SK-N-MC (cell line): ENCODE measurements around the gene PDE9A.

Source experiments
- DNase-seq: peaks from one replicate; pipeline ENCODE4 v3.0.0-alpha.2; 2011; ENCODE audit warnings: low read depth, low spot score
- H3K27ac ChIP-seq: fragments of 200-600 bp; sonication (generic); 2 replicates; pipeline ENCODE4 v1.5.1; 2016; ENCODE audit warnings: mixed run types
- H3K36me3 ChIP-seq: fragments of 200-600 bp; sonication (generic); 2 replicates; pipeline ENCODE4 v1.6.1; 2017; ENCODE audit warnings: antibody characterized with exemption, low read length, mixed read lengths; ENCODE audit not compliant: insufficient read depth
- H3K4me3 ChIP-seq: fragments of 200-600 bp; sonication (generic); 2 replicates; pipeline ENCODE4 v1.5.1; 2016
- H3K9ac ChIP-seq: fragments of 200-600 bp; sonication (generic); 2 replicates; pipeline ENCODE4 v1.8.0; 2017; ENCODE audit warnings: mixed run types, mixed read lengths; ENCODE audit not compliant: insufficient read length
- H3K9me3 ChIP-seq: fragments of 200-600 bp; sonication (generic); 2 replicates; pipeline ENCODE4 v1.6.1; 2017; ENCODE audit warnings: low read depth, mild to moderate bottlenecking, antibody characterized with exemption, low read length, moderate library complexity, mixed read lengths
- EZH2 ChIP-seq: fragments of 200-600 bp; sonication (generic); IDR thresholded peaks from one replicate; pipeline ENCODE4 v1.6.1; 2017; ENCODE audit warnings: antibody characterized with exemption
- FOXP2 ChIP-seq: optimal IDR thresholded peaks from 2 replicates; pipeline ENCODE3; 2011; ENCODE audit warnings: mild to moderate bottlenecking, moderate library complexity; ENCODE audit not compliant: insufficient read depth; ENCODE audit errors: extremely low read length, control extremely low read depth
- POLR2AphosphoS5 ChIP-seq: IDR thresholded peaks from 2 replicates; pipeline ENCODE4 v1.6.1; 2012; ENCODE audit warnings: mild to moderate bottlenecking, low read depth, low read length, borderline replicate concordance

PDE9A gene

DNA sequence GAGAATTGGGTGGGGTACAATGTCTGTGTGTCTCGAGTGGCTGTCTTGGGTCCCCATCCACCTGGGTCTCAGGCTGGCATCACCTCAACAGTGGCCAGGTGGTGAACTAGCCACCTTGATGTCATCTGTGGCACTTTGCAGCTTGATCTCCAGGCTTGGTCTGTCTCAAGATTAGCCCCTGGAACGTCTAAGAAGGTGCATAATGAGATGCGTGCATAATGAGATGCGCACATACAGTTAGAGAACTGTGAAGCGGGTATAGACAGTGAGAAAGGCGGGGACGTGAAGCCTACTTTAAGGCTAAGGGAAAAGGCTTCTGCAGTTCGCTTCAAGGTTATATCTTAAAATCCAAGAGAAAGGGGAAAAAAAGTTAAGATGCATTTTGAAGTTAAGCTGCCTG is 127.2 kb downstream of the PDE9A start:
- no peak overlapping the region for H3K27ac ChIP-seq
- DNase-seq = no peak
- H3K9ac ChIP-seq = no peak overlapping the region
- no peaks in the 10 kb centered on the region; the same call in 1 of the 2 replicates for H3K36me3 ChIP-seq
- no peaks in the 10 kb centered on the region for H3K9me3 ChIP-seq
- TF ChIP-seq FOXP2 (no peak), EZH2 (no peak), POLR2AphosphoS5 (no peak)
- H3K4me3 ChIP-seq = no peak overlapping the region

DNA sequence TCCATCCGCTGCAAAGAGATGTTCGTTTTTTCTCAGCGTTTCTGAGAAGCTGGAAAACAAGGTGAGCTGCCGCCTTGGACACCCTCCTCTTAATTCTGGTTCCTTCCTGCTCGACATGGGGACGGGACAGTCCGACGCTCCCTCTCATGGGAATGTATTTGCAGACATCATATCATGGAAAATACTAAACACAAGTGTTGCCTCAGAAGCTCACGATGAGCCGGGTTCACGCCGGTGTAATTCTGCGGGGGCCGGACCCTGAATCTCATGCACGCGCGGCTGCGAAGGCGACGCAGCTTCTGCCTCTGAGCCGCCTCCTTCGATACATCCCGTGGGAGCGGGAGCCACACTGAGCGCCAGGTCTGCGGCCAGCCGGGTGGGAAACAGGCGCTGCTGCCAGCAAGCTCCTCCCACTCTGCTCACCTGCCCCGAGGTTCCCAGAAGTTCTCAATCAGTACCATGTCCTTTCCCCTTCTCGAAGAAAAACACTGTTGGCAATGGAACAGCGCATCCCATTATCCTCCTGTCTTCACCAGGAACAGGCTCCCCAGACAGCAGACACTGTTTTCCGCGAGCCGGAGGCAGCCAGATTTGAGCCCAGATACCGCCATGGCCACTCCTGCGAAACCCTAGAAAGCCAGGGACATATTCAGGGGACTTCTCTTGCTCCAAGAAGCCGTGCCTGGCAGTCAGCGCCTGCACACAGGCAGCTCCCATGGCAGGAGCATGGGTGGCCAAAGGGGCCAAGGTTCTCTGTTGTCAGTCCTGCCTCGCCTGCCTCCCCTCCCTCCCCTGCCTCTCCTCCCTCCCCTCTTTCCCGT is 127.9 kb downstream of the PDE9A start:
- Histone ChIP-seq H3K9me3 (no peaks in the 10 kb centered on the region), H3K4me3 (peak overlapping the region; percentile 59), H3K9ac (no peak overlapping the region), H3K36me3 (no peaks in the 10 kb centered on the region), H3K27ac (no peak overlapping the region)
- DNase-seq = no peak
- TF ChIP-seq POLR2AphosphoS5 = no peak
- TF ChIP-seq EZH2 = no peak
- no peak for TF ChIP-seq FOXP2

GRCh38 chr21:42781971-42782722 is 128.7 kb downstream of the PDE9A start:
- H3K4me3 ChIP-seq = no peak overlapping the region
- no peak overlapping the region for H3K27ac ChIP-seq
- no peak for DNase-seq

DNA sequence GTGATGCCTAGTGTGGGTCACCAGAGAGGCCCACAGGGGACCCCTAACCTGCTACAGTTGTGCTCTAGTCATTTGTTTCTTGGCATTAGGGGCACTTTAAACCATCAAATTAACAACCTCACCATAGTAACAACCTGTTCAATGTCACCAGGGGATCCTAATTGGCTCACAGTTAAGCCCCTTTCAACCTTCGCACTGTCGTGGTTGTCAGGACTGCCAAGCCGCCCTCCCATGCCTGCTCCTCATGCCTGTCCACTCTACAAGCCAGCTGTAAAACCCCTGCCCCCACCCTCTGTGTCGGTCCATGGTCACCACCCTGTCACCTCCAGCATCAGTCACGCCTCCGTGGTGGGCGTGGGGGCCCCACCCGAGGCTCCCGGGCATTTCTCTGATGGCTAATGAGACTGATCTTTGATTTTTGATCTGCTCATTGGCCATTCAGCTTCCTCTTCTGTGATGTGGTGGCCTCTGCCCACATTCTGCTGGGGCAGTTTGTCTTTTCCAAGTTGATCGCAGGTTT is 129.4 kb downstream of the PDE9A start:
- H3K4me3 ChIP-seq = no peak overlapping the region
- H3K36me3 ChIP-seq = no peaks in the 10 kb centered on the region
- H3K27ac ChIP-seq = no peak overlapping the region
- no peaks in the 10 kb centered on the region for H3K9me3 ChIP-seq
- no peak overlapping the region for H3K9ac ChIP-seq
- no peak for DNase-seq
- TF ChIP-seq EZH2 (no peak), FOXP2 (no peak), POLR2AphosphoS5 (no peak)

More at GRCh38 chr21:42781971-42782722, 128.7 kb downstream of the PDE9A start:
- H3K9ac ChIP-seq = no peak overlapping the region
- H3K36me3 ChIP-seq = no peaks in the 10 kb centered on the region
- no peak for TF ChIP-seq FOXP2
- TF ChIP-seq EZH2 = no peak
- no peak for TF ChIP-seq POLR2AphosphoS5
- H3K9me3 ChIP-seq = no peaks in the 10 kb centered on the region

- TF ChIP-seq POLR2AphosphoS5 = no peak
- Histone ChIP-seq H3K9me3 (no peaks in the 10 kb centered on the region), H3K36me3 (no peaks in the 10 kb centered on the region), H3K9ac (no peak overlapping the region), H3K4me3 (no peak overlapping the region), H3K27ac (no peak overlapping the region)
- no peak for DNase-seq
Observed at GRCh38 chr21:42784276-42784675, 130.9 kb downstream of the PDE9A start.

- H3K9ac ChIP-seq = no peak overlapping the region
- H3K27ac ChIP-seq = no peak overlapping the region
- no peaks in the 10 kb centered on the region for H3K36me3 ChIP-seq
- TF ChIP-seq FOXP2 (no peak), EZH2 (no peak), POLR2AphosphoS5 (no peak)
- DNase-seq = no peak
- no peak overlapping the region for H3K4me3 ChIP-seq
- H3K9me3 ChIP-seq = no peaks in the 10 kb centered on the region
Observed at GRCh38 chr21:42784896-42785451, 131.6 kb downstream of the PDE9A start.

DNA sequence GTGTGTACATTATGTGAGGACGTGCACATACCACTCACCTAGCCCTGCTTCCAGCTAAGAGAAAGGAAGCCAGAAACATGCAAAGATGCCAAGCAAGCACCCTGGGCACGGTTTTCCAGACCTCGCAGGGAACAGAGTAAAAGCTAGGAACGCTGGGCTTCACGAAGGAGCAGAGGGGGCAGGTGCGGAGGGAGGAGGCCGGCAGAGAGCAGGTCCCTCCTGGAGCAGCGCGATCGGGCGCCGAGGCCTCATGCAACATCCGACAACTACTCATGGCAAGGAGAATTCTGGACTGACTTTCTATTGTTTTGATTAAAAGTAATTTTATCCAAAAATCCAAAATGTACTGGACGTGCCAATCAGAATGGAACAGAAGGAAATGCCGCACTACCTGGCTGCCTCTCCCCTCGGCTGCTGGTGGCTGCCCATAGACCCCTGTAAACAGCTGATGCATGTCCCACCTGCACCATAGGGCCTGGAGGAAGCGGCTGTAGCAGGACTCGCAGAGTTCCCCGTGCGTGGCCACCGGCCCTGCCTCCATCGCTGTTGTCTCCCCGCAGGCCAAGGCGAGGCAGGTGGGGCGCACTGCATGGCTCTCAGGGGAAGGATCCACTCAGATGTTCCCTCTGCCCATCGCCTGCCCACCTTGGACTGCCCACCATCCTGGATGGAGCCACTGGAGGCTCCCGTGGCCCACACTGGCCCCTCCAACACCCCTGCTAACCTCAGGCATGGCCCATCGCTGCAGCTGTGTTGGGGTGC is 132.4 kb downstream of the PDE9A start:
- no peak for DNase-seq
- H3K36me3 ChIP-seq = no peaks in the 10 kb centered on the region
- no peak overlapping the region for H3K27ac ChIP-seq
- TF ChIP-seq EZH2 (no peak), FOXP2 (no peak), POLR2AphosphoS5 (no peak)
- no peak overlapping the region for H3K9ac ChIP-seq
- H3K4me3 ChIP-seq = no peak overlapping the region
- no peaks in the 10 kb centered on the region for H3K9me3 ChIP-seq

DNA sequence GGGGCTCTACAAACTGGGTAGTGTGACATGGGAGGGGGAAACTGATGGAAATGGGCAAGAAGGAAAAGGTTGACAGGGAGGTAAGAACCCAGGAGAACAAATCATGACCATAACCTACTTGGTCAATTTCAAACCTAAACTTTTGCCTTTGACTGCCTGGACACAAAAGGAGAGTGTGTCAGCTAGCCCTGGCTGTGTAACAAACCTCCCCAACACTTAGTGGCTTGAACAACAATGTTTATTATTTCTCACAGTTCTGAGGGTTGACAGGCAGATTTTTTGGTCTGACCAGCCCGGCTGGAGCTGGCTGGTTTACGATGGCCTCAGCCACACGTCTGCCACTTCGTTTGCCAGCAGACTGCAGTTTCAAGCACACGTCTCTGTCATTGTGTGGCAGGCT is 133.5 kb downstream of the PDE9A start:
- DNase-seq = no peak
- Histone ChIP-seq H3K9me3 (no peaks in the 10 kb centered on the region), H3K36me3 (no peaks in the 10 kb centered on the region), H3K9ac (no peak overlapping the region), H3K4me3 (no peak overlapping the region), H3K27ac (no peak overlapping the region)
- TF ChIP-seq EZH2 (no peak), FOXP2 (no peak), POLR2AphosphoS5 (no peak)
